GM12891 (cell line): Measurements from ENCODE around the gene USP34.

Experiments
- DNase-seq: peaks from one replicate; pipeline ENCODE4 v3.0.0; 2011; ENCODE audit warnings: low spot score; ENCODE audit not compliant: insufficient read length
- FAIRE-seq: peaks from 2 replicates; lab custom pipeline; 2011; peaks lifted over from hg19 to GRCh38; lab: Jason Lieb, UNC
- PAX5 ChIP-seq: IDR thresholded peaks from 2 replicates; pipeline ENCODE4 v1.6.1; 2011; ENCODE audit warnings: low read length, moderate library complexity, mild to moderate bottlenecking; ENCODE audit not compliant: insufficient read depth, severe bottlenecking
- POLR2A ChIP-seq: IDR thresholded peaks from 2 replicates; pipeline ENCODE4 v1.6.1; 2011; ENCODE audit warnings: low read depth, low read length, control low read depth
- POLR2AphosphoS5 ChIP-seq: IDR thresholded peaks from 2 replicates; pipeline ENCODE4 v1.6.1; 2011; ENCODE audit warnings: low read depth, low read length, control low read depth
- POU2F2 ChIP-seq: IDR thresholded peaks from 2 replicates; pipeline ENCODE4 v1.6.1; 2011; ENCODE audit warnings: low read depth, mild to moderate bottlenecking, control low read depth, low read length, moderate library complexity
- SPI1 ChIP-seq: IDR thresholded peaks from 2 replicates; pipeline ENCODE4 v1.6.1; 2011; ENCODE audit warnings: low read depth, low read length, control low read depth
- TAF1 ChIP-seq: IDR thresholded peaks from 2 replicates; pipeline ENCODE4 v1.6.1; 2011; ENCODE audit warnings: low read depth, low read length, control low read depth

The USP34 gene

GRCh38 chr2:61443342-61444041, 27.4 kb downstream of the USP34 start:
- FAIRE-seq, result peak; percentile 97
- DNase-seq, result no peak
- TF ChIP-seq POLR2AphosphoS5 (no peak), SPI1 (peak; percentile 98), POU2F2 (peak; percentile 65; the same call in 1 of the 2 replicates), POLR2A (no peak), PAX5 (no peak), TAF1 (no peak)

DNA sequence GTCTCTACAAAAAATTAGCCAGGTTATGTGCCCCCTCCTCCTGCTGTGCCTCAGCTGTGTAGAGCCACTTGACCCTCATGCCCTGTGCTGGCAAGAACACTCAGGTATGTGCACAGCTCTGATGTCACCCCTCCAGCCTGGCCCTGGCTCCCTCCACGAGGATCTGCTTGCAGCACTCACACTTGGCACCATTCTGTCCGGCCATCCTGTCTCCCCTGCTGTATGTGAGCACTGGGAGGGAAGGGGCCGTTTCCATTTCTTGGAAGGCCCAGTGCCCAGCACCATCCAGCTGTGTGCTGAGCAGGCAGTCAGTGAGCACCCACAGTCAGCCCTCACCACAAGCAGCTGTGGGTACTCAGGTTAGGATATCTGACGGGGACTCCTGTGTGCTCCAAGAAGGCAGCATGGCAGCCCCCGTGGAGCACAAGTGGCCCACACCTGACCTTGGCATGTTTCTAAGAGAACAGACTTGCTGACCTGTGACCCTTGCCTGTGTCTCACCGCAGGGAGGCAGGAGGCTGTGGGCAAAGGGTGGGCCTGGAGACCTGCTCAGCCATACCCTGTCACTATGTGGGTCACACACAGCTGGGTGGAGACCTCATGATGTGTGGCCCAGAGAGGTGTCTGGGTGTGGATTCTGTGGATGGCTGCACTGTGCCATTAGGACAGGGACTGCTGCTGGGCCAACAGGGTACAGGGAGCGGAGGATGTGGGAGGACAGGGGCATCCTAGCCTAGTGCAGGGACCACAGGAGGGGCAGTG, 31.5 kb downstream of the USP34 start:
- no peak for DNase-seq
- no peak for TF ChIP-seq POLR2AphosphoS5
- no peak for TF ChIP-seq POLR2A
- TF ChIP-seq PAX5, result no peak
- no peak for TF ChIP-seq SPI1
- no peak for TF ChIP-seq POU2F2
- TF ChIP-seq TAF1, result no peak
- no peak for FAIRE-seq

GRCh38 chr2:61438670-61439069, 32.2 kb downstream of the USP34 start:
- no peak for TF ChIP-seq TAF1
- TF ChIP-seq POLR2A, result no peak
- TF ChIP-seq PAX5, result no peak
- no peak for TF ChIP-seq POLR2AphosphoS5
- no peak for TF ChIP-seq SPI1
- no peak for TF ChIP-seq POU2F2
- DNase-seq (no peak), FAIRE-seq (no peak)

DNA sequence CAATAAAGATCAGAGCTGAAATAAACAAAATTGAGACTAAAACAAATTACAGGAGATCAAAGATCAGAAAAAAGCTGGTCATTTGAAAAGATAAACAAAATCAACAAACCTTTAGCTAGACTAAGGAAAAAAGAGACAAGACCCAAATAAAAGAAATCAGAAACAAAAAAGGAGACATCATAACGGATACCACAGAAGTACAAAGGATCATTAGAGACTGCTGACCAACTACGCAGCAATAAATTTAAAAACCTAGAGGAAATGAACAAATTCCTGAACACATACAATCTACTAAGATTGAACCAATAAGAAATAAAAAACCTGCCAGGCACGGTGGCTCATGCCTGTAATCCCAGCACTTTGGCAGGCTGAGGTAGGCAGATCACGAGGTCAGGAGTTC, 33.7 kb downstream of the USP34 start:
- TF ChIP-seq POLR2AphosphoS5 (no peak), POLR2A (no peak), TAF1 (no peak)
- FAIRE-seq (no peak), DNase-seq (no peak)

DNA sequence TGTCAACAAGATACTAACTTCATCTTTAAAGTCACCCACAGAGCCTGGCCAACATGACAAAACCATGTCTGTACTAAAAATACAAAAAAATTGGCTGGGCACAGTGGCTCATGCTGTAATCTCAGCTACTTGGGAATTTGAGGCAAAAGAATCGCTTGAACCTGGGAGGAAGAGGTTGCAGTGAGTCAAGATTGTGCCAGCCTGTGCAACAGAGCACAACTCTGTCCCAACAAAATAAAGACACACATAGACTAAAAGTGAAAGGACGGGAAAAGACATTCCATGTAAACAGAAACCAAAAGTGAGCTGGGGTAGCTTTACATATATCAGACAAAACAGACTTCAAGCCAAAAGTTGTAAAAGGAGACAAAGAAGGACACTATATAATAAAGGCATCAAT, 34.8 kb downstream of the USP34 start:
- no peak for DNase-seq
- TF ChIP-seq POLR2A, result no peak
- no peak for TF ChIP-seq TAF1
- TF ChIP-seq POU2F2, result no peak
- no peak for FAIRE-seq

DNA sequence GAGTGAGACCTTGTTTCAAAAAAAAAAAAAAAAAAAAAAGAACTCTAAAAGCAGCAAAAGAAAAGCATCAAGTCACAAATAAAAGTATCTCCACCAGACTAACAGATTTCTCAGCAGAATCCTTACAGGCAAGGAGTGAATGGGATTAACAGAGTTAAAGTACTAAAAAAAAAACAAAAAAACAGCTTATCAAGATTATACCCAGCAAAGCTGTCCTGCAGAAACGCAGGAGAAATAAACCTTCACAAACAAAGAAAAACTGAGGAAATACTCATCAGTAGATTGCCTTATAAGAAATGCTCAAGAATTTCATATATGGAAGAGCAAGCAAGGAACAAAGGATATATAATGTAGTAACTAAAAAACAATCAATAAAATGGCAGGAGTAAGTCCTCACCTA, 35.6 kb downstream of the USP34 start:
- no peak for DNase-seq
- no peak for FAIRE-seq
- TF ChIP-seq POLR2A, result no peak
- TF ChIP-seq POLR2AphosphoS5, result no peak
- no peak for TF ChIP-seq TAF1
- no peak for TF ChIP-seq PAX5
- no peak for TF ChIP-seq POU2F2
- no peak for TF ChIP-seq SPI1

DNA sequence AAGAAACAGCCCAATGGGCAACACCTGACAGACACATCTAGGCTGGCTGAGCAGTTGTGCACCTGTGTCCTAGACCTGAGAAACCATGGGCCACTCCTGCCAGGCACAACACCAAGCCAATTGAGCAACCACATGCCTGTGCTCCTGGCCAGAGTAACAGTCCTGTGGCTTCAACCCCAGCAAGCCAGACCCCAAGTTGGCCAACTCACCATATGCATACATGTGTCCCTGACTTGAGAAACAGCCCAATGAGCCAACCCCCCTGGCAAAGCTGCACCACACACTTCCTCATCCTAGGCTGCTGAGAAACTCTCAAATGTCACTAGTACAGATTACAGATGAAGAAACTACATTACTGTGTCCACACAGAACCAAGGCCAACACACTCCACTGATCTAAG, 36.6 kb downstream of the USP34 start:
- DNase-seq, result no peak
- no peak for TF ChIP-seq TAF1
- TF ChIP-seq SPI1, result peak; percentile 83
- TF ChIP-seq POLR2AphosphoS5, result no peak
- peak; percentile 62 for FAIRE-seq

- no peak for FAIRE-seq
- no peak for TF ChIP-seq TAF1
- TF ChIP-seq SPI1, result no peak
- TF ChIP-seq POLR2AphosphoS5, result no peak
- TF ChIP-seq POLR2A, result no peak
- no peak for TF ChIP-seq PAX5
- TF ChIP-seq POU2F2, result no peak
- DNase-seq, result no peak
Measured at GRCh38 chr2:61433606-61434005, 37.3 kb downstream of the USP34 start.

GRCh38 chr2:61432990-61433389, 37.9 kb downstream of the USP34 start:
- no peak for DNase-seq
- FAIRE-seq, result no peak
- no peak for TF ChIP-seq POU2F2
- no peak for TF ChIP-seq TAF1
- no peak for TF ChIP-seq POLR2A
- no peak for TF ChIP-seq POLR2AphosphoS5
- no peak for TF ChIP-seq SPI1
- no peak for TF ChIP-seq PAX5

DNA sequence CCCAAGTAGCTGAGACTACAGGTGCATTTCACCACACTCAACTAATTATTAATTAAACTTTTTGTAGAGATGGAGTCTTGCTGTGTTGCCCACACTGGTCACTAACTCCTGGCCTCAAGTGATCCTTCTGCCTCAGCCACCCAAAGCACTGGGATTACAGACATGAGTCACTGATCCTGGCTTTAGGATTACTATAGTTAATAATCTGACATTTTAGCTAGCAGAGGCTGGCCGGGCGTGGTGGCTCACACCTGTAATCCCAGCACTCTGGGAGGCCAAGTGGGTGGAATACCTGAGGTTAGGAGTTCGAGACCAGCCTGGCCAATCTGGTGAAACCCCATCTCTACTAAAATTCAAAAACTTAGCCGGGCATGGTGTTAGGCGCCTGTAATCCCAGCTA, 39.5 kb downstream of the USP34 start:
- DNase-seq (no peak), FAIRE-seq (no peak)
- TF ChIP-seq TAF1 (no peak), POLR2A (no peak), POU2F2 (no peak), SPI1 (no peak), PAX5 (no peak)
